ENCODE data around the gene SERINC5.

DNA sequence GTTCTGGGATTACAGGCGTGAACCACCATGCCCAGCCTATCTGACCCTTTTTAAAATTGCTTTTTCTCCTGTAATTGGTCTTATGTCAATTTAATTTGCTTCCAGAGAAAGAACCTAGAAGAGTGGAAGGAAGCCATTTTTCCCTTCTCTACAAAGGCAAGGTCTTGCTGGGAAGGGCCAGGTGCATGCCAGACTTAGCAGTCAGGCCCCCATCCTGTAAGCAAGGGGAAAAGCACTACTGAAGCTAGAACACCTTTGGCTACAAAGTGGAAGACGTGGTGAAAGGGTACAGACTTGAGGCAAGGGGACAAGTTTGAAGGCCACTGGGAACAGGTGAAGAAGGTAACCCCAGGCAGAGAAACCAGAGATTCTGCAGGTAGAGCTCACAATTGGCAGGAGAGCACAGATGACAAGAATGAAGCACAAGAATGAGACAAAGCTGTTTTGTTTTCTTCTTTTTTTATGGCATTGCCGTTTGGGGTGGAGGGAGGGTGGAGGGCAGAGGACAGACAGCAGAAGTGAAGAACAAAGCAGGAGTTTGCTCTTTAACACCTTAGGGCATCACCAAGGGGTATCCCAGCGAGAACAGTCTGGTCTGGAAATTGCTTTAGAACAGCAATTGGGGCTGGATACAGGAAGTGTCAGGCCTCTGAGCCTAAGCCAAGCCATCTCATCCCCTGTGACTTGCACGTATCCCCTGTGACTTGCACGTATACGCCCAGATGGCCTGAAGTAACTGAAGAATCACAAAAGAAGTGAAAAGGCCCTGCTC is 72.9 kb downstream of the SERINC5 start:
- TF ChIP-seq, protein P1, sequence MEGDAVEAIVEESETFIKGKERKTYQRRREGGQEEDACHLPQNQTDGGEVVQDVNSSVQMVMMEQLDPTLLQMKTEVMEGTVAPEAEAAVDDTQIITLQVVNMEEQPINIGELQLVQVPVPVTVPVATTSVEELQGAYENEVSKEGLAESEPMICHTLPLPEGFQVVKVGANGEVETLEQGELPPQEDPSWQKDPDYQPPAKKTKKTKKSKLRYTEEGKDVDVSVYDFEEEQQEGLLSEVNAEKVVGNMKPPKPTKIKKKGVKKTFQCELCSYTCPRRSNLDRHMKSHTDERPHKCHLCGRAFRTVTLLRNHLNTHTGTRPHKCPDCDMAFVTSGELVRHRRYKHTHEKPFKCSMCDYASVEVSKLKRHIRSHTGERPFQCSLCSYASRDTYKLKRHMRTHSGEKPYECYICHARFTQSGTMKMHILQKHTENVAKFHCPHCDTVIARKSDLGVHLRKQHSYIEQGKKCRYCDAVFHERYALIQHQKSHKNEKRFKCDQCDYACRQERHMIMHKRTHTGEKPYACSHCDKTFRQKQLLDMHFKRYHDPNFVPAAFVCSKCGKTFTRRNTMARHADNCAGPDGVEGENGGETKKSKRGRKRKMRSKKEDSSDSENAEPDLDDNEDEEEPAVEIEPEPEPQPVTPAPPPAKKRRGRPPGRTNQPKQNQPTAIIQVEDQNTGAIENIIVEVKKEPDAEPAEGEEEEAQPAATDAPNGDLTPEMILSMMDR (IDR thresholded peaks at IDR 0.05; ENCODE audit: low read length), result no peak
- no peak for TF ChIP-seq EZH2 (optimal IDR thresholded peaks at IDR 0.05; ENCODE audit: low read depth, low read length)
- TF ChIP-seq EZH2phosphoT487 (IDR thresholded peaks at IDR 0.05; ENCODE audit: low read length), result no peak

Data from MM.1S (cell line).